H1 (cell line): ENCODE results near the gene DKKL1.

ENCODE experiments used
- CEBPB ChIP-seq: IDR thresholded peaks from 2 replicates; pipeline ENCODE4 v1.6.1; 2012; ENCODE audit warnings: low read depth, low read length
- POLR2A ChIP-seq, 2 experiments: IDR thresholded peaks; 1 replicate in 1 of 2; 2 replicates in 1 of 2; pipeline ENCODE4 v1.6.1; 2011; ENCODE audit warnings: low read depth in 2 of 2, low read length in 2 of 2, mild to moderate bottlenecking in 2 of 2; ENCODE audit errors: control extremely low read depth in 1 of 2
- SP1 ChIP-seq: IDR thresholded peaks from 2 replicates; pipeline ENCODE4 v1.6.1; 2011; ENCODE audit warnings: low read depth, low read length
- TF ChIP-seq, protein P1 (sequence below), 3 experiments: IDR thresholded peaks; 1 replicate in 2 of 3; 2 replicates in 1 of 3; pipeline versions ENCODE4 v1.5.1 to v1.6.1; 2011; ENCODE audit warnings: low read length in 3 of 3, mild to moderate bottlenecking in 3 of 3, inconsistent platforms in 2 of 3, low read depth in 1 of 3, moderate library complexity in 1 of 3; ENCODE audit not compliant: insufficient read depth in 1 of 3; ENCODE audit errors: control extremely low read depth in 1 of 3

DNA sequence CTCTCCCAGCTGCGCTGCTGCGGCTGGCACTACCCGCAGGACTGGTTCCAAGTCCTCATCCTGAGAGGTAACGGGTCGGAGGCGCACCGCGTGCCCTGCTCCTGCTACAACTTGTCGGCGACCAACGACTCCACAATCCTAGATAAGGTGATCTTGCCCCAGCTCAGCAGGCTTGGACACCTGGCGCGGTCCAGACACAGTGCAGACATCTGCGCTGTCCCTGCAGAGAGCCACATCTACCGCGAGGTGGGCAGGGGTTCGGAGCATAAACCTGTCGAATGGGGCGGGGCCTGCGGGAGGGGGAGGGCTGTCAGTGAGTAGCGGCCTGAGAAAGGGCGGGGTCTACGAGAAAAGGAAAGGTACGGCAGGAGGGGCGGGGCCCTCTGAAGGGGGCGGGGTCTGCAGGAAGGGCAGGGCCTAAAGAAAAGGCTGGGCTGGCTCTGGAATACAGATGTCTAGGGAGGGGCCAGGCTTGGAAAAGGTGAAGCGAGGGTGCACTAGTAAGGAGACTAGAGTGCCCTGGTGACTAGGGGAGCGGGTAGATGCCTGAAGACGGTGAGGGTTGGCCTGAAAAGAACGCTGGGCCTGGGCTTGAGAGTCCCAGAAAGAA is 24.9 kb upstream of the DKKL1 start:
- TF ChIP-seq CEBPB = no peak
- TF ChIP-seq, protein P1, sequence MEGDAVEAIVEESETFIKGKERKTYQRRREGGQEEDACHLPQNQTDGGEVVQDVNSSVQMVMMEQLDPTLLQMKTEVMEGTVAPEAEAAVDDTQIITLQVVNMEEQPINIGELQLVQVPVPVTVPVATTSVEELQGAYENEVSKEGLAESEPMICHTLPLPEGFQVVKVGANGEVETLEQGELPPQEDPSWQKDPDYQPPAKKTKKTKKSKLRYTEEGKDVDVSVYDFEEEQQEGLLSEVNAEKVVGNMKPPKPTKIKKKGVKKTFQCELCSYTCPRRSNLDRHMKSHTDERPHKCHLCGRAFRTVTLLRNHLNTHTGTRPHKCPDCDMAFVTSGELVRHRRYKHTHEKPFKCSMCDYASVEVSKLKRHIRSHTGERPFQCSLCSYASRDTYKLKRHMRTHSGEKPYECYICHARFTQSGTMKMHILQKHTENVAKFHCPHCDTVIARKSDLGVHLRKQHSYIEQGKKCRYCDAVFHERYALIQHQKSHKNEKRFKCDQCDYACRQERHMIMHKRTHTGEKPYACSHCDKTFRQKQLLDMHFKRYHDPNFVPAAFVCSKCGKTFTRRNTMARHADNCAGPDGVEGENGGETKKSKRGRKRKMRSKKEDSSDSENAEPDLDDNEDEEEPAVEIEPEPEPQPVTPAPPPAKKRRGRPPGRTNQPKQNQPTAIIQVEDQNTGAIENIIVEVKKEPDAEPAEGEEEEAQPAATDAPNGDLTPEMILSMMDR (IDR thresholded peaks at IDR 0.05; ENCODE audit: control extremely low read depth in 1 of 3, insufficient read depth in 1 of 3, low read depth in 1 of 3, low read length in 3 of 3) = peak in 2 of 3 experiments; percentile 11 to 30; a peak in 2 of 4 replicates
- TF ChIP-seq SP1 = no peak
- TF ChIP-seq POLR2A (IDR thresholded peaks at IDR 0.05; ENCODE audit: control extremely low read depth in 1 of 2, low read depth in 2 of 2, low read length in 2 of 2) = peak; percentile 65 to 79
